HG03066 (cell line): ENCODE measurements around the gene ZNF558.

Experiments
- ATAC-seq: cut with Tn5 transposase; IDR thresholded peaks from one replicate; pipeline ENCODE4 v1.9.1; 2021; ENCODE audit warnings: low read depth; ENCODE audit not compliant: unreplicated experiment

The ZNF558 gene

GRCh38 chr19:8832132-8833021 lies at the start of gene ZNF558, which contains the start of gene MBD3L1:
Gene ZNF558 (minus strand): TSS chr19:8832304. CDS start chr19:8822659, 9,645 bp downstream.
Gene MBD3L1 (plus strand): TSS chr19:8832377. CDS start chr19:8842679, 10,302 bp downstream.
- peak; percentile 83 for ATAC-seq

- no peak for ATAC-seq
These were observed 49.4 kb upstream of the ZNF558 start for GRCh38 chr19:8881512-8881911.

DNA sequence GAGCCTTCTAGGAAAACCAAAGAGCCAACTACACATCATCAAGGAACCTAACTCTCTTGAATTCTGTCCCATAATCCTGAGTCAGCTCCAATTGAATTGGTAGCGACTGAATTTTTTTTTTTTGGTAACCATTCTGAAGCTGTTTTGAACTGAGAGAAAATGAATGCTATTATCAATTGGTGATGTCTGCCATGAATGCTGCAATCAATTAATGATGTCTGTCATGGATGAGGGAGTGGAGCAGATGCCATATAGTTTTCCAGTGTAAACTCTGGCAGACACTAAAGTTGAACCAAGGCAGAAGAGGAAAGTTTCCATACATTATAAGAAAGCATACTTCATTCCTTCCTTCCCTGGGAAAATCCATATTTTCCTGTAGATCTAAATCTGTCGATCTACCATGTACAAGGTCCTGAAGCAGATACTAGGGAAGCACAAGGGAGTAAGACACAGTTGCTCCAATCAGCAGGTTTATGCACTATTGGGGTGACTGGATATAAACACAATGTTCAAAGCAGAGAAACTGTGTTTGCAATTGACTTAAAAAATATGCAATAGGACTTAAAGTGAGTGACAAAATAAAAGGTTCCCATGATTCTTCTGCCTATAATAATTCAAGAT lies 48.9 kb upstream of the ZNF558 start:
- no peak for ATAC-seq

DNA sequence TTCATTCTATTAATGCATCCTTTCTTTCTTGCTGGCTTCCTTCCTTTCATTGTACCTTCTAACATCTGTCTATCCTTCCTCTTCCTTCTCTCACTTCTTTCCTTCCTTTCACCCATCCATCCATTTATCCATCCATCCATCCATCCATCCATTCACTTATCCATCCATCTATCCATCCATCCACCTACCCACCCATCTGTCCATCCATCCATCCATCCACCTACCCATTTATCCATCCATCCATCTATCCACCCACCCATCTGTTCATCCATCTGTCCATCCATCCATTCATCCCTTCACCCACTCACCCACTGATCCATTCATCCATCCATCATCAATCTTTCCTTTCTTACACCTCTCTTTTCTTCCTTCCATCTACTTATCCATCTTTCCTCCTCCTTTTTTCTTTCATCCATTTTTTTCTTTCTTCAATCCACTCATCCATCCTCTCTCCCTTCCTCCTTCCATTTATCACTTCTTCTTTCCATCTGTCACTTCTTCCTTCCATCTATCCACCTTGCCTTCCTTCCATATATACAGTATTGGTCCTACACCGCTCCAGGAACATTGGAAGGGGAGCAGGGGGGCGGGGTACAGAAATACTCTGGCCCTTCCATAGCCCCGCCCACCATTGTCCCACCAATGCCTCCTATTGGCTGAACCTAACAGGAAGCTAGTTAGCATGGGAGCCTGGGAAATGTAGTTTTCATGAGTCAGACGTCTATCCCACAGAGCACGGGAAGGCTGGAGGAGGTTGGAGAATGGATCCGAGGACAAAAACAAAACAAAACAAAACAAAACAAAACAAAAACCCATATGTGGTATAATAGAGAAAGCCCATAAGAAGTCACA lies 46.0 kb upstream of the ZNF558 start:
- no peak for ATAC-seq

- ATAC-seq, result no peak
These were observed 34.2 kb upstream of the ZNF558 start for GRCh38 chr19:8866344-8866743.

DNA sequence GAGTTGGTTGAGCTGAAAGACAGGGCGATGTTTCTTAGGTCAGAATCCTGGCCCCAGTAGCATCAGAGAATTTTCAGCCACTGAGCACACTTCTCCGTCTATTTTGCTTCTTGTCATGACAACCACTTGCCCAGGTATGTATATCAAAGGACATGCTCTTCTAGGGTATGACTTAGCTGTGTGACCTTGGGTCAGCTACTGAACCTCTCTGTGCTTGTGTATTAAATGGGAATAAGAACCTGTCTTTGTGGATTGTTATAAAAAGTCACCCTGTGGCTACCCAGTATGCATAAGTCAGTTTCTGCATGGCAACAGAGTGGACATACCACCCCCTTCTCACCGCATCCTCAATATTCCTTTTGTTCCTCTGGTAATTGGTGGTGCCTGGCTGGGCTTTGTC lies 26.2 kb upstream of the ZNF558 start:
- ATAC-seq, result no peak

- ATAC-seq, result no peak
These were observed 18.4 kb upstream of the ZNF558 start for GRCh38 chr19:8850488-8850887.

DNA sequence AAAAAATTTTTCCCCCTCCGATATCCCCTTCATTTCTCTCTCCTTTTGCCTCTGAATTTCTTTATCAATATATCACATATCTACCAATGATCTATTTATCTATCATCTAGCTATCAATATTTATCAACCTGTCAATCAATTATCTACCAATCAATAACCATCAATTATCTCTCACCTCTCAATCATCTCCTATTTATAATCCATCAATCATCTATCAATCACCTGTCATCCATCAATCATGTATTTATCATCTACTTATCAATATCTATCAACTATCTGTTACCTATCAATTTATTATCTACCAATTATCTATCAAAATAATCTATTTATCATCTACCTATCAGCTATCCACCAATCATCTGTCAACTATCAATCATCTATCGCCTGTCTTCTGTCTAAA lies 17.1 kb upstream of the ZNF558 start:
- no peak for ATAC-seq

- no peak for ATAC-seq
These were observed 14.7 kb upstream of the ZNF558 start for GRCh38 chr19:8846819-8847218.

DNA sequence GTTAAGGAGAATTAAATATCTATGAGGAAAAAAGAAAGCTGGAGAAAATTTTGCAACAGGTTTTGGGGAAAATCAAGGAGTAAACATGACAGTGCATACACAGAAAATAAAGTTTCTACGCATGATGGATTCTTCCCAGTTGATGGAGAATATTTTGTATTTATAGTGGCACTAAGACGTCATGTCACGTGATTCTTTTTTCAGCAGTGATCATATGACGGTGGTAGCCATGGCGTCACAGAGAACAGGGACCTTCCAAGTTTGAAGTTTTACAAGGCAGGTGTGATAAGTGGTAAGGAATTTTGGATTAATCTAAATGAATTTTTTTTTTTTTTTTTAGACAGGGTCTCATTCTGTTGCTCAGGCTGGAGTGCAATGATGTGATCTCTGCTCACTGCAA lies 8.6 kb upstream of the ZNF558 start:
- ATAC-seq, result no peak

GRCh38 chr19:8835877-8836276 lies 3.8 kb upstream of the ZNF558 start:
- ATAC-seq, result no peak

GRCh38 chr19:8835446-8835845 lies 3.3 kb upstream of the ZNF558 start:
- ATAC-seq, result no peak

GRCh38 chr19:8831832-8832131 lies 322 bp downstream of the ZNF558 start:
- peak; percentile 25 for ATAC-seq

- no peak for ATAC-seq
These were observed 731 bp downstream of the ZNF558 start for GRCh38 chr19:8831373-8831772.

GRCh38 chr19:8827277-8827676 lies 4.8 kb downstream of the ZNF558 start:
- ATAC-seq, result no peak

DNA sequence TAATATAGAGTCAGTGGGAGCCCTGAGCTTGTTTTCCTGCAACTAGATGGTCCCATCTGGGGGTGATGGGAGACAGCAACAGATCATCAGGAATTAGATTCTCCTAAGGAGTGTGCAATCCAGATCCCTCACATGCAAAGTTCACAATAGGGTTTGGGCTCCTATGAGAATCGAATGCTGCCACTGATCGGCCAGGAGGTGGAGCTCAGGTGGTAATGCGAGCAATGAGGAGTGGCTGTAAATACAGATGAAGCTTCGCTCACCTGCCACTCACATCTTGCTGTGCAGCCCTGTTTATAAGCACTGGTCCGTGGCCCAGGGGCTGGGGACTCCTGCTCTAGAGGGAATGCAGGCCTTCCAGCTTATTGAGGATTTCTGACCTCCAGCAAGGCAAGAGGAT lies 5.7 kb downstream of the ZNF558 start:
- no peak for ATAC-seq

GRCh38 chr19:8821748-8822241 lies 10.3 kb downstream of the ZNF558 start:
- ATAC-seq, result no peak

GRCh38 chr19:8820234-8820633 lies 11.9 kb downstream of the ZNF558 start:
- no peak for ATAC-seq

DNA sequence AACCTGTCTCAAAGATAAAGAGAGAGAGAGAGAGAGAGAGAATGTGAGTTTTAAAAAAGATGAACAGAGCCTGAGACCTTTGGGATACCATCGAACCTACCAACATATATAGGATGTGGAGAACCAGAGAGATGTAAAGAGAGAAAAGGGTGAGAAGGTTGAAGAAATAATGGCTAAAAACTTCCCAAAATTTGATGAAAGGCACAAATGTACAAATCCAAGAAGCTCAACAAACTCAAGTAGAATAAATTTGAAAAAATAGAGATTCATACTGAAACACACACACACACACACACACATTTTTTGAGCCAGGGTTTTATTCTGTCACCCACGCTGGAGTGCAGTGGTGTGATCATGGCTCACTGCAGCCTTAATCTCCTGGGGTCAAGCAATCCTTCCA lies 16.3 kb downstream of the ZNF558 start:
- no peak for ATAC-seq

DNA sequence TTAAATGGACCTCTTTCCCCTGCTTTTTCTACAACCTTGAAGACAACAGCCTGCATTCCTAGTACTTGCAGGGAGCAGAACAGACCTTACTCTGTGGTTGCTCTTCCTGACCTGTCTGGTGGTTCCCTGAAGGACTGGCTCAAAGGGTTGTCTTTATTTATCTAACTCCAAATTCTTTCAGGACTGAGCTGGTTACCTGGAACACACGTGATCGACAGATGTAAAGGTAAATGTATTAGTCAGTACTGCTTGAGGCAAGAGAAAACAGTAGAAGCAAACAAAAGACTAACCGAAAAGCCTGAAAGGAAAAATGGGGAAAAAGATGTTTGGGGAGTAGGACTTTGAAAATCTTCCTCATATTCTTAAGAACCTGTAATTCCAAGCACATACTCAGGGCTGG lies 17.9 kb downstream of the ZNF558 start:
- ATAC-seq, result no peak
